ENCODE data around the gene NFKB1.

NFKB1 gene

GRCh38 chr4:102530986-102531385 lies 29.8 kb downstream of the NFKB1 start:
- Histone ChIP-seq H3K36me3 (no peaks in the 10 kb centered on the region), H3K4me1 (peaks cover 4% of the 10 kb centered on the region), H3K9me3 (no peaks in the 10 kb centered on the region), H3K4me3 (ENCODE audit: low read depth, low read length) (no peak overlapping the region), H3K27me3 (no peaks in the 10 kb centered on the region)
- DNase-seq = no peak
- TF ChIP-seq CTCF (IDR thresholded peaks at IDR 0.05; ENCODE audit: low read depth, low read length) = no peak

GRCh38 chr4:102531462-102531861 lies 30.3 kb downstream of the NFKB1 start:
- TF ChIP-seq CTCF (IDR thresholded peaks at IDR 0.05; ENCODE audit: low read depth, low read length) = no peak
- Histone ChIP-seq H3K4me3 (ENCODE audit: low read depth, low read length) (no peak overlapping the region), H3K36me3 (no peaks in the 10 kb centered on the region), H3K27me3 (no peaks in the 10 kb centered on the region), H3K4me1 (peaks cover 4% of the 10 kb centered on the region), H3K9me3 (no peaks in the 10 kb centered on the region)
- no peak for DNase-seq

- TF ChIP-seq CTCF (IDR thresholded peaks at IDR 0.05; ENCODE audit: low read depth, low read length) = no peak
- Histone ChIP-seq H3K27me3 (no peaks in the 10 kb centered on the region), H3K9me3 (no peaks in the 10 kb centered on the region), H3K4me1 (peaks cover 4% of the 10 kb centered on the region), H3K4me3 (ENCODE audit: low read depth, low read length) (no peak overlapping the region), H3K36me3 (no peaks in the 10 kb centered on the region)
- DNase-seq = no peak
These were observed 32.2 kb downstream of the NFKB1 start for GRCh38 chr4:102533348-102533747.

- Histone ChIP-seq H3K27me3 (no peaks in the 10 kb centered on the region), H3K9me3 (no peaks in the 10 kb centered on the region), H3K4me3 (ENCODE audit: low read depth, low read length) (no peak overlapping the region), H3K4me1 (peaks cover 4% of the 10 kb centered on the region), H3K36me3 (no peaks in the 10 kb centered on the region)
- TF ChIP-seq CTCF (IDR thresholded peaks at IDR 0.05; ENCODE audit: low read depth, low read length) = no peak
- DNase-seq = no peak
These were observed 32.7 kb downstream of the NFKB1 start for GRCh38 chr4:102533904-102534303.

- no peak for TF ChIP-seq CTCF (IDR thresholded peaks at IDR 0.05; ENCODE audit: low read depth, low read length)
- Histone ChIP-seq H3K27me3 (no peaks in the 10 kb centered on the region), H3K4me3 (ENCODE audit: low read depth, low read length) (no peak overlapping the region), H3K9me3 (no peaks in the 10 kb centered on the region), H3K4me1 (peaks cover 4% of the 10 kb centered on the region), H3K36me3 (no peaks in the 10 kb centered on the region)
- no peak for DNase-seq
These were observed 33.7 kb downstream of the NFKB1 start for GRCh38 chr4:102534845-102535244.

- DNase-seq = no peak
- Histone ChIP-seq H3K9me3 (no peaks in the 10 kb centered on the region), H3K4me3 (ENCODE audit: low read depth, low read length) (no peak overlapping the region), H3K36me3 (no peaks in the 10 kb centered on the region), H3K4me1 (peaks cover 4% of the 10 kb centered on the region), H3K27me3 (no peaks in the 10 kb centered on the region)
- no peak for TF ChIP-seq CTCF (IDR thresholded peaks at IDR 0.05; ENCODE audit: low read depth, low read length)
These were observed 34.4 kb downstream of the NFKB1 start for GRCh38 chr4:102535398-102536082.

Data from BE2C (cell line).